Transverse colon (tissue), 4 donors: Measurements from ENCODE around the gene TAC4.

Experiments used
- EP300 ChIP-seq: sonication (generic); formaldehyde crosslinking; IDR thresholded peaks from one replicate; pipeline ENCODE4 v1.6.1; 2017; ENCODE audit warnings: antibody characterized with exemption, low read depth
- POLR2A ChIP-seq: fragments of 450-650 bp; IDR thresholded peaks from one replicate; pipeline ENCODE4 v1.6.1; 2016; ENCODE audit warnings: antibody characterized with exemption, mild to moderate bottlenecking, moderate library complexity
- POLR2AphosphoS5 ChIP-seq, 3 donors: sonication (generic); formaldehyde crosslinking; IDR thresholded peaks; one replicate each; pipeline ENCODE4 v1.6.1; 2016; ENCODE audit warnings: antibody characterized with exemption in 3 of 3
- TF ChIP-seq, protein P1 (sequence below), 5 experiments: fragments of 200-600 bp in 3 of 5; fragments of 450-650 bp in 2 of 5; sonication (generic) in 3 of 5; IDR thresholded peaks; 1 replicate in 2 of 5; 2 replicates in 3 of 5; pipeline ENCODE4 v1.5.1; 2016 to 2017; ENCODE audit warnings: antibody characterized with exemption in 5 of 5, inconsistent platforms in 3 of 5, mild to moderate bottlenecking in 2 of 5, moderate library complexity in 1 of 5

DNA sequence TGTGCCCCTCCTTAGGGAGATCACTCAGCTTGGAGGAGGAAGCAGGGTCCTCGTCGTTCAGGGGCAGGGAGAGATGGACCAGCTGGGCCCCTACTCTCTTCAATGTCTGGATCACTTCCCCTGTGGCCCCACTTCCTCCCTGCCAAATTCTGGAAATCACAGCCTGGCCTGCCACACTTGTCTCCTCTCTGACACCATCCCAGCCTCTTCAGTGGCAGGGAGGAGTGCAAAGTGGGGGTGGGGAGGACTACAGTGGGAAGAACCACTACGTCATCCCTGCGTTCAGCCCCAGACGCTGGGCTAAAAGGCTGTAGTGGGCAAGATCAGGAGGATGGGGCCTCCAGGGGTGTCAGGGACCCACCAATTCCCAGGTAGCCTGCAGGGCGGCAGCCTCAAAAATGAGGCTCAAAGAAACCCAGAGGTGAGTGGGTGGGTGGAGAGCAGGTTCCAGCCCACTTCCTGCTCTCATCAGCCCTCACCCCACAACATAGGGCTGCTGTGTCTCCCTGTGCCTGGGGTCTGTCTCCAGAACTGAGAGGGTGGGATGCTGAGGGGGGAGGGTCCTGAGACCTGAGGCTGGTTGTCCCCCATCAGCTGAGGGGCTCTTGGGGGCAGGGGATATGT is 25.0 kb upstream of the TAC4 start:
- TF ChIP-seq POLR2AphosphoS5 (IDR thresholded peaks at IDR 0.05) (no peak), POLR2A (no peak), EP300 (no peak)
- TF ChIP-seq, protein P1, sequence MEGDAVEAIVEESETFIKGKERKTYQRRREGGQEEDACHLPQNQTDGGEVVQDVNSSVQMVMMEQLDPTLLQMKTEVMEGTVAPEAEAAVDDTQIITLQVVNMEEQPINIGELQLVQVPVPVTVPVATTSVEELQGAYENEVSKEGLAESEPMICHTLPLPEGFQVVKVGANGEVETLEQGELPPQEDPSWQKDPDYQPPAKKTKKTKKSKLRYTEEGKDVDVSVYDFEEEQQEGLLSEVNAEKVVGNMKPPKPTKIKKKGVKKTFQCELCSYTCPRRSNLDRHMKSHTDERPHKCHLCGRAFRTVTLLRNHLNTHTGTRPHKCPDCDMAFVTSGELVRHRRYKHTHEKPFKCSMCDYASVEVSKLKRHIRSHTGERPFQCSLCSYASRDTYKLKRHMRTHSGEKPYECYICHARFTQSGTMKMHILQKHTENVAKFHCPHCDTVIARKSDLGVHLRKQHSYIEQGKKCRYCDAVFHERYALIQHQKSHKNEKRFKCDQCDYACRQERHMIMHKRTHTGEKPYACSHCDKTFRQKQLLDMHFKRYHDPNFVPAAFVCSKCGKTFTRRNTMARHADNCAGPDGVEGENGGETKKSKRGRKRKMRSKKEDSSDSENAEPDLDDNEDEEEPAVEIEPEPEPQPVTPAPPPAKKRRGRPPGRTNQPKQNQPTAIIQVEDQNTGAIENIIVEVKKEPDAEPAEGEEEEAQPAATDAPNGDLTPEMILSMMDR (IDR thresholded peaks at IDR 0.05): no peak
